HL-60/S4 treated with retinoic acid at 250 ng/mL for 4 days and 3 days (cell line): ENCODE data around the gene RPS15.
"Not testable (repeated sequence)": the region's sequence is repeated elsewhere in the genome, so short reads cannot be mapped to it uniquely, and the experiment has no call there.

ENCODE experiments used
- in situ Hi-C: fragments of 300-500 bp; cut with MboI; formaldehyde crosslinking; loops from 2 replicates; pipeline ENCODE4 v1.7.0; 2022; ENCODE audit warnings: low sequenced_read_pairs

The RPS15 gene

GRCh38 chr19:1467490-1468273 lies 29.5 kb downstream of the RPS15 start:
- in situ Hi-C loops, result no loop called here

GRCh38 chr19:1468274-1468820 lies 30.2 kb downstream of the RPS15 start:
- in situ Hi-C loops, result no loop called here

GRCh38 chr19:1468821-1469254 lies 30.6 kb downstream of the RPS15 start:
- in situ Hi-C loops, result no loop called here

- in situ Hi-C loops, result no loop called here
Measured at GRCh38 chr19:1469255-1470054, 31.3 kb downstream of the RPS15 start.

- in situ Hi-C loops, result no loop called here
Measured at GRCh38 chr19:1470055-1470304, 31.8 kb downstream of the RPS15 start.

- in situ Hi-C loops, result no loop called here
Measured at GRCh38 chr19:1470305-1471009, 32.3 kb downstream of the RPS15 start.

GRCh38 chr19:1471010-1471514 lies 32.9 kb downstream of the RPS15 start:
- in situ Hi-C loops, result no loop called here

- in situ Hi-C loops, result no loop called here
Measured at GRCh38 chr19:1471515-1472160, 33.4 kb downstream of the RPS15 start.

- in situ Hi-C loops, result no loop called here
Measured at GRCh38 chr19:1472231-1473084, 34.3 kb downstream of the RPS15 start.

GRCh38 chr19:1473085-1473851 lies 35.1 kb downstream of the RPS15 start:
- in situ Hi-C loops, result no loop called here

- in situ Hi-C loops, result no loop called here
Measured at GRCh38 chr19:1474011-1474764, 36.0 kb downstream of the RPS15 start.

GRCh38 chr19:1474765-1475351 lies 36.7 kb downstream of the RPS15 start:
- in situ Hi-C loops, result no loop called here

GRCh38 chr19:1475751-1476437 lies 37.7 kb downstream of the RPS15 start:
- in situ Hi-C loops, result no loop called here

GRCh38 chr19:1477056-1477455 lies 38.9 kb downstream of the RPS15 start:
- in situ Hi-C loops, result not testable (repeated sequence)

- in situ Hi-C loops, result no loop called here
Measured at GRCh38 chr19:1478934-1479707, 40.9 kb downstream of the RPS15 start, which contains the start of gene C19orf25. Gene C19orf25, minus strand, starts transcription at chr19:1479215. Its CDS starts 312 bp downstream, at chr19:1478903.

GRCh38 chr19:1481224-1481892 lies 43.2 kb downstream of the RPS15 start:
- in situ Hi-C loops, result no loop called here
